SK-N-SH treated with all-trans-retinoic acid at 6 μM for 48 hours (cell line): ENCODE measurements around the gene PFN1.
"Not testable (repeated sequence)": the region's sequence is repeated elsewhere in the genome, so short reads cannot be mapped to it uniquely, and the experiment has no call there.

ENCODE experiments used
- ATAC-seq: fragments of 200-7000 bp; cut with Tn5 transposase; 3 replicates; pipeline ENCODE4 v1.9.1; 2020; ENCODE audit warnings: mild to moderate bottlenecking, moderate library complexity
- ARNTL ChIP-seq: fragments of 450-650 bp; formaldehyde crosslinking; IDR thresholded peaks from 2 replicates; pipeline ENCODE4 v1.5.0; 2020; ENCODE audit warnings: low read depth, mild to moderate bottlenecking, moderate library complexity, borderline replicate concordance
- BACH2 ChIP-seq: fragments of 250-450 bp; sonication (Bioruptor Pico); IDR thresholded peaks from 2 replicates; pipeline ENCODE4 v1.9.0; 2021; ENCODE audit warnings: mild to moderate bottlenecking, borderline replicate concordance
- CSDC2 ChIP-seq: fragments of 250-450 bp; sonication (Bioruptor Pico); IDR thresholded peaks from 2 replicates; pipeline ENCODE4 v1.5.0; 2020; ENCODE audit warnings: mild to moderate bottlenecking, moderate library complexity
- GLIS3 ChIP-seq: fragments of 250-450 bp; sonication (Bioruptor Pico); IDR thresholded peaks from 2 replicates; pipeline ENCODE4 v1.5.0; 2020; ENCODE audit warnings: mild to moderate bottlenecking, moderate library complexity
- ISL1 ChIP-seq: fragments of 250-450 bp; sonication (Bioruptor Pico); IDR thresholded peaks from 2 replicates; pipeline ENCODE4 v2.1.2; 2022; ENCODE audit warnings: mild to moderate bottlenecking, moderate library complexity
- OSR1 ChIP-seq: fragments of 250-450 bp; sonication (Bioruptor Pico); IDR thresholded peaks from 2 replicates; pipeline ENCODE4 v1.8.0; 2022; ENCODE audit warnings: moderate library complexity, mild to moderate bottlenecking, inconsistent platforms
- PPARA ChIP-seq: fragments of 250-450 bp; sonication (Bioruptor Pico); IDR thresholded peaks from 2 replicates; pipeline ENCODE4 v1.5.0; 2020; ENCODE audit warnings: mild to moderate bottlenecking, borderline replicate concordance
- RARB ChIP-seq: fragments of 250-450 bp; sonication (Bioruptor Pico); IDR thresholded peaks from 2 replicates; pipeline ENCODE4 v1.8.0; 2021; ENCODE audit warnings: mild to moderate bottlenecking, moderate library complexity
- SNAI2 ChIP-seq: fragments of 250-450 bp; sonication (Bioruptor Pico); IDR thresholded peaks from 2 replicates; pipeline ENCODE4 v1.5.0; 2020; ENCODE audit warnings: mild to moderate bottlenecking, moderate library complexity
- ZC3H10 ChIP-seq: fragments of 250-450 bp; sonication (Bioruptor Pico); IDR thresholded peaks from 2 replicates; pipeline ENCODE4 v1.5.1; 2021; ENCODE audit warnings: mild to moderate bottlenecking, moderate library complexity
- ZFP3 ChIP-seq: fragments of 250-450 bp; sonication (Bioruptor Pico); IDR thresholded peaks from 2 replicates; pipeline ENCODE4 v1.5.0; 2020; ENCODE audit warnings: mild to moderate bottlenecking, moderate library complexity
- ZNF565 ChIP-seq: fragments of 450-650 bp; formaldehyde crosslinking; conservative IDR thresholded peaks from 2 replicates; pipeline ENCODE4 v1.5.0; 2020; ENCODE audit warnings: low read depth, mild to moderate bottlenecking, moderate library complexity
- ZNF70 ChIP-seq: fragments of 450-650 bp; formaldehyde crosslinking; IDR thresholded peaks from 2 replicates; pipeline ENCODE4 v1.5.0; 2020; ENCODE audit warnings: mild to moderate bottlenecking, moderate library complexity
- ZNF8 ChIP-seq: fragments of 450-650 bp; formaldehyde crosslinking; IDR thresholded peaks from 2 replicates; pipeline ENCODE4 v1.5.0; 2020; ENCODE audit warnings: mild to moderate bottlenecking, moderate library complexity
- TF ChIP-seq, protein P1 (sequence below): fragments of 250-450 bp; sonication (Bioruptor Pico); IDR thresholded peaks from 2 replicates; pipeline ENCODE4 v1.5.0; 2020; ENCODE audit warnings: mild to moderate bottlenecking, moderate library complexity
- TF ChIP-seq, protein P2 (sequence below): fragments of 250-450 bp; sonication (Bioruptor Pico); IDR thresholded peaks from 2 replicates; pipeline ENCODE4 v1.5.1; 2021; ENCODE audit warnings: mild to moderate bottlenecking, moderate library complexity
- TF ChIP-seq, protein P3 (sequence below): fragments of 250-450 bp; sonication (Bioruptor Pico); IDR thresholded peaks from 2 replicates; pipeline ENCODE4 v1.5.1; 2020; ENCODE audit warnings: low read depth, mild to moderate bottlenecking, moderate library complexity
- TF ChIP-seq, protein P4 (sequence below): fragments of 250-450 bp; sonication (Bioruptor Pico); IDR thresholded peaks from 2 replicates; pipeline ENCODE4 v1.8.0; 2020; ENCODE audit warnings: mild to moderate bottlenecking, moderate library complexity, borderline replicate concordance

PFN1 gene

DNA sequence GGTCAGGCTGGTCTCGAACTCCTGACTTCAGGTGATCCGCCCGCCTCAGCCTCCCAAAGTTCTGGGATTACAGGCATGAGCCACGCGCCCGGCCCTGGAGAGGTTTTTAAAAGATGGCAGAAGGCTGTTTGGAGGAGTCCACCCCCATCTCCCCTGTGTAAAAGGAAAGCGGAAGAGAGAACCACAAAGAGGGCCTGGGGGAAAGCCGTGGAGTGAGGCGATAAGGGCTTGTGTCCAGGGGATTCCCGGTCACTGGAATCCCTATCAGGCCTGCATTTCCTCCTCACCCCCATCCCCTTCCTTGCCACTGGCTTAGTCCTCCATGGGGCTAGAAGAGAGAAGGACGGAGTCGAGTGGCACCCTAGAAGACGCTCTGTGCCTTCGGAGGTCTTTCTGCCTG lies 16.4 kb downstream of the PFN1 start, which contains the start of gene GP1BA:
Gene GP1BA, plus strand, starts transcription at position 315 of the 400 bp plus-strand sequence. CDS start 328 bp downstream, outside the sequence.
- no peak for ATAC-seq
- TF ChIP-seq RARB (CRISPR knock-in tag): no peak

DNA sequence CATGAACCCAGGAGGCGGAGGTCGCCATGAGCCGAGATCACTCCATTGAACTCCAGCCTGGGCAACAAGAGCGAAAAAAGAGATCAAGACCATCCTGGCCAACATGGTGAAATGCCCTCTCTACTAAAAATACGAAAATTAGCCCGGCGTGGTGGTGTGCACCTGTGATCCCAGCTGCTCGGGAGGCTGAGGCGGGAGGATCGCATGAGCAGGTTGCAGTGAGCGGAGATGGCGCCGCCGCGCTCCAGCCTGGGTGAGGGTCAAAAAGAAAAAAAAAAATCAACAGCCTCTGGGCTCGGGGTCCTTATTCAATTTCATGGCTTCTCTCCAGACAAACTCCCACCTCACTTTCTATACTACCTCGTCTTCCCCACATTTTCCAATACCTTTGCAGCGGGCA lies 19.4 kb downstream of the PFN1 start:
- TF ChIP-seq BACH2 (CRISPR knock-in tag) (no peak), ARNTL (CRISPR knock-in tag) (no peak), ZNF70 (no peak), ZNF8 (CRISPR knock-in tag) (no peak), CSDC2 (CRISPR knock-in tag) (no peak)
- TF ChIP-seq, protein P1, sequence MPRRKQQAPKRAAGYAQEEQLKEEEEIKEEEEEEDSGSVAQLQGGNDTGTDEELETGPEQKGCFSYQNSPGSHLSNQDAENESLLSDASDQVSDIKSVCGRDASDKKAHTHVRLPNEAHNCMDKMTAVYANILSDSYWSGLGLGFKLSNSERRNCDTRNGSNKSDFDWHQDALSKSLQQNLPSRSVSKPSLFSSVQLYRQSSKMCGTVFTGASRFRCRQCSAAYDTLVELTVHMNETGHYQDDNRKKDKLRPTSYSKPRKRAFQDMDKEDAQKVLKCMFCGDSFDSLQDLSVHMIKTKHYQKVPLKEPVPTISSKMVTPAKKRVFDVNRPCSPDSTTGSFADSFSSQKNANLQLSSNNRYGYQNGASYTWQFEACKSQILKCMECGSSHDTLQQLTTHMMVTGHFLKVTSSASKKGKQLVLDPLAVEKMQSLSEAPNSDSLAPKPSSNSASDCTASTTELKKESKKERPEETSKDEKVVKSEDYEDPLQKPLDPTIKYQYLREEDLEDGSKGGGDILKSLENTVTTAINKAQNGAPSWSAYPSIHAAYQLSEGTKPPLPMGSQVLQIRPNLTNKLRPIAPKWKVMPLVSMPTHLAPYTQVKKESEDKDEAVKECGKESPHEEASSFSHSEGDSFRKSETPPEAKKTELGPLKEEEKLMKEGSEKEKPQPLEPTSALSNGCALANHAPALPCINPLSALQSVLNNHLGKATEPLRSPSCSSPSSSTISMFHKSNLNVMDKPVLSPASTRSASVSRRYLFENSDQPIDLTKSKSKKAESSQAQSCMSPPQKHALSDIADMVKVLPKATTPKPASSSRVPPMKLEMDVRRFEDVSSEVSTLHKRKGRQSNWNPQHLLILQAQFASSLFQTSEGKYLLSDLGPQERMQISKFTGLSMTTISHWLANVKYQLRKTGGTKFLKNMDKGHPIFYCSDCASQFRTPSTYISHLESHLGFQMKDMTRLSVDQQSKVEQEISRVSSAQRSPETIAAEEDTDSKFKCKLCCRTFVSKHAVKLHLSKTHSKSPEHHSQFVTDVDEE (CRISPR knock-in tag): no peak
- TF ChIP-seq, all 23 proteins: peak for 0
- no peak for ATAC-seq

DNA sequence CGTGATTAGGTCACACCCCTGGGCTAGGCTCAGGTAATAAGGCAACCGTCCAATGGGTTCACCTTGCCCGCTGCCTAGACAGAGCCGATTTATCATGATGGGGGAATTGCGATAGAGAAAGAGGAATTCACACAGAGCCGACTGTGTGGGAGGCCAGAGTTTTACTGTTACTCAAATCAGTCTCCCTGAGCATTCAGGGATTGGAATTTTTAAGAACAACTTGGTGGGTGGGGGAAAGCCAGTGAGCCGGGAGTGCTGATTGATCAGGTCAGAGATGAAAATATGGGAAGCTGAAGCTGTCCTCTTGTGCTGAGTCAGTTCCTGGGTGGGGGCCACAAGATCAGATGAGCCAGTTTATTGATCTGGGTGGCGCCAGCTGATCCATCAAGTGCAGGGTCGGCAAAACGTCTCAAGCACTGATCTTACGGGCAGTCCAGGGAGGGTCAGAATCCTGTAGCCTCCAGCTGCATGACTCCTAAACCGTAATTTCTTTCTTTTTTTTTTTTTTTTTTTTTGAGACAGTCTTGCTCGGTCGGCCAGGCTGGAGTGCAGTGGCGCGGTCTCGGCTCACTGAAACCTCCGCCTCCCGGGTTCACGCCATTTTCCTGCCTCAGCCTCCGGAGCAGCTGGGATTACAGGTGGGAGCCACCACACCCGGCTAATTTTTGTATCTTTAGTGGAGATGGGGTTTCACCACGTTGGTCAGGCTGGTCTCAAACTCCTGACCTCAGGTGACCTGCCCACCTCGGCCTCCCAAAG lies 21.6 kb downstream of the PFN1 start:
- not testable (repeated sequence) for ATAC-seq

DNA sequence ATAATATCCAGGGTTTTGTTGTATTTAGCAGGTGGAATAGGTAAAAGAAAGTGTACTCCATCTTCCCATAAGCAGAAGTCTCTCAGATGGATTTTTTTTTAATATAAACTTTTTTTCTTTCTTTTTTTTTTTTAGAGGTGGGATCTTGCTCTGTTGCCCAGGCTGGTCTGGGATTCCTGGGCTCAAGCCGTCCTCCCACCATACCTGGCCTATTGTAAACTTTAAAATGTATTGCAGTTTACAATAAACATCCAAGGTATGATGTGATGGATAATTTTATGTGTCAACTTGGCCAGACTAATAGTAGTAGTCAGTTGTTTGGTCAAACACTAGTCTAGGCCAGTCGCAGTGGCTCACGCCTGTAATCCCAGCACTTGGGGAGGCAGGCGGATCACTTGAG lies 27.0 kb downstream of the PFN1 start:
- TF ChIP-seq ZNF8 (CRISPR knock-in tag) (no peak), BACH2 (CRISPR knock-in tag) (no peak), OSR1 (CRISPR knock-in tag) (no peak), ISL1 (CRISPR knock-in tag) (no peak), ZNF70 (no peak), PPARA (CRISPR knock-in tag) (no peak), ZFP3 (CRISPR knock-in tag) (no peak), SNAI2 (CRISPR knock-in tag) (no peak), CSDC2 (CRISPR knock-in tag) (no peak), GLIS3 (CRISPR knock-in tag) (no peak), ZNF565 (CRISPR knock-in tag) (no peak), ZC3H10 (CRISPR knock-in tag) (no peak)
- TF ChIP-seq, protein P2, sequence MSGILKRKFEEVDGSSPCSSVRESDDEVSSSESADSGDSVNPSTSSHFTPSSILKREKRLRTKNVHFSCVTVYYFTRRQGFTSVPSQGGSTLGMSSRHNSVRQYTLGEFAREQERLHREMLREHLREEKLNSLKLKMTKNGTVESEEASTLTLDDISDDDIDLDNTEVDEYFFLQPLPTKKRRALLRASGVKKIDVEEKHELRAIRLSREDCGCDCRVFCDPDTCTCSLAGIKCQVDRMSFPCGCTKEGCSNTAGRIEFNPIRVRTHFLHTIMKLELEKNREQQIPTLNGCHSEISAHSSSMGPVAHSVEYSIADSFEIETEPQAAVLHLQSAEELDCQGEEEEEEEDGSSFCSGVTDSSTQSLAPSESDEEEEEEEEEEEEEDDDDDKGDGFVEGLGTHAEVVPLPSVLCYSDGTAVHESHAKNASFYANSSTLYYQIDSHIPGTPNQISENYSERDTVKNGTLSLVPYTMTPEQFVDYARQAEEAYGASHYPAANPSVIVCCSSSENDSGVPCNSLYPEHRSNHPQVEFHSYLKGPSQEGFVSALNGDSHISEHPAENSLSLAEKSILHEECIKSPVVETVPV (CRISPR knock-in tag): no peak
- TF ChIP-seq, protein P3, sequence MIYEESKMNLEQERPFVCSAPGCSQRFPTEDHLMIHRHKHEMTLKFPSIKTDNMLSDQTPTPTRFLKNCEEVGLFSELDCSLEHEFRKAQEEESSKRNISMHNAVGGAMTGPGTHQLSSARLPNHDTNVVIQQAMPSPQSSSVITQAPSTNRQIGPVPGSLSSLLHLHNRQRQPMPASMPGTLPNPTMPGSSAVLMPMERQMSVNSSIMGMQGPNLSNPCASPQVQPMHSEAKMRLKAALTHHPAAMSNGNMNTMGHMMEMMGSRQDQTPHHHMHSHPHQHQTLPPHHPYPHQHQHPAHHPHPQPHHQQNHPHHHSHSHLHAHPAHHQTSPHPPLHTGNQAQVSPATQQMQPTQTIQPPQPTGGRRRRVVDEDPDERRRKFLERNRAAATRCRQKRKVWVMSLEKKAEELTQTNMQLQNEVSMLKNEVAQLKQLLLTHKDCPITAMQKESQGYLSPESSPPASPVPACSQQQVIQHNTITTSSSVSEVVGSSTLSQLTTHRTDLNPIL (CRISPR knock-in tag): no peak
- TF ChIP-seq, protein P1 (CRISPR knock-in tag): no peak
- TF ChIP-seq, protein P4, sequence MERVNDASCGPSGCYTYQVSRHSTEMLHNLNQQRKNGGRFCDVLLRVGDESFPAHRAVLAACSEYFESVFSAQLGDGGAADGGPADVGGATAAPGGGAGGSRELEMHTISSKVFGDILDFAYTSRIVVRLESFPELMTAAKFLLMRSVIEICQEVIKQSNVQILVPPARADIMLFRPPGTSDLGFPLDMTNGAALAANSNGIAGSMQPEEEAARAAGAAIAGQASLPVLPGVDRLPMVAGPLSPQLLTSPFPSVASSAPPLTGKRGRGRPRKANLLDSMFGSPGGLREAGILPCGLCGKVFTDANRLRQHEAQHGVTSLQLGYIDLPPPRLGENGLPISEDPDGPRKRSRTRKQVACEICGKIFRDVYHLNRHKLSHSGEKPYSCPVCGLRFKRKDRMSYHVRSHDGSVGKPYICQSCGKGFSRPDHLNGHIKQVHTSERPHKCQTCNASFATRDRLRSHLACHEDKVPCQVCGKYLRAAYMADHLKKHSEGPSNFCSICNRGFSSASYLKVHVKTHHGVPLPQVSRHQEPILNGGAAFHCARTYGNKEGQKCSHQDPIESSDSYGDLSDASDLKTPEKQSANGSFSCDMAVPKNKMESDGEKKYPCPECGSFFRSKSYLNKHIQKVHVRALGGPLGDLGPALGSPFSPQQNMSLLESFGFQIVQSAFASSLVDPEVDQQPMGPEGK: no peak
- ATAC-seq: no peak
